Stimulated activated naive CD8-positive, alpha-beta T cell treated with anti-CD3 and anti-CD28 coated beads, Interleukin-15, amount 100 ng/mL, for 72 hours (primary cell): ENCODE data around the gene LAMA3.

Experiments used
- ATAC-seq: fragments of 150-1000 bp; cut with Tn5 transposase; 2 replicates; pipeline ENCODE4 v1.10.0; 2021; ENCODE audit warnings: mild to moderate bottlenecking, moderate library complexity
- DNase-seq, 2 donors: peaks; one replicate each; pipeline ENCODE4 v3.0.0; 2021 to 2022
- H3K27ac Mint-ChIP-seq, 2 donors: one replicate each; pipeline ENCODE4 v1.8.0; 2022; ENCODE audit warnings: mild to moderate bottlenecking in 2 of 2, mixed read lengths in 2 of 2, moderate library complexity in 2 of 2
- H3K27me3 Mint-ChIP-seq: one replicate; pipeline ENCODE4 v1.8.0; 2022; ENCODE audit warnings: mixed read lengths
- H3K4me1 Mint-ChIP-seq: one replicate; pipeline ENCODE4 v1.8.0; 2022; ENCODE audit warnings: mild to moderate bottlenecking, mixed read lengths
- H3K4me3 Mint-ChIP-seq, 2 donors: one replicate each; pipeline ENCODE4 v1.8.0; 2022; ENCODE audit warnings: mild to moderate bottlenecking in 2 of 2, mixed read lengths in 2 of 2, moderate library complexity in 1 of 2
- H3K9me3 Mint-ChIP-seq, 2 donors: one replicate each; pipeline ENCODE4 v1.8.0; 2022; ENCODE audit warnings: mixed read lengths in 2 of 2

LAMA3 gene

DNA sequence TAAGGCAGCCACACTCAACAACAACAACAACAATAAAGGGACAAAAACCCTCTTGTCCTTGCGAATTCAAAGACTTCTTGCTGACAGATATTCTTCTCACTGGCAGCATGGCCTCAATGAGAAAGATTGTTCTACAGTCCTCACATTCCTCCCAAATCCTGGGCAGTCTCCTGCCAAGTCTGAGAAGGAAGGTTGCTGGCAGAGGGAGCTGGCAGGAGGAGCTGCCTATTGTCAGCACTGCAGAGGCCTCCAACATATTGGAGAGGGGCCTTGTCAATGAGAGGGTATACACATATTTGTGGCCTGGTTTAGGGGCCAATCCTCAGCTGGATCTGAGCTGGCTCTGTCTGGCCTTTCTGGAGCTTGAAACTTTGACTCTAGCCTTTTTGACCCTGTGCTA, 63.5 kb downstream of the LAMA3 start:
- H3K27ac Mint-ChIP-seq, result no peak overlapping the region
- no peaks in the 10 kb centered on the region for H3K9me3 Mint-ChIP-seq
- no peaks in the 10 kb centered on the region for H3K4me1 Mint-ChIP-seq
- no peaks in the 10 kb centered on the region for H3K27me3 Mint-ChIP-seq
- DNase-seq, result no peak
- ATAC-seq, result no peak
- H3K4me3 Mint-ChIP-seq, result no peak overlapping the region

DNA sequence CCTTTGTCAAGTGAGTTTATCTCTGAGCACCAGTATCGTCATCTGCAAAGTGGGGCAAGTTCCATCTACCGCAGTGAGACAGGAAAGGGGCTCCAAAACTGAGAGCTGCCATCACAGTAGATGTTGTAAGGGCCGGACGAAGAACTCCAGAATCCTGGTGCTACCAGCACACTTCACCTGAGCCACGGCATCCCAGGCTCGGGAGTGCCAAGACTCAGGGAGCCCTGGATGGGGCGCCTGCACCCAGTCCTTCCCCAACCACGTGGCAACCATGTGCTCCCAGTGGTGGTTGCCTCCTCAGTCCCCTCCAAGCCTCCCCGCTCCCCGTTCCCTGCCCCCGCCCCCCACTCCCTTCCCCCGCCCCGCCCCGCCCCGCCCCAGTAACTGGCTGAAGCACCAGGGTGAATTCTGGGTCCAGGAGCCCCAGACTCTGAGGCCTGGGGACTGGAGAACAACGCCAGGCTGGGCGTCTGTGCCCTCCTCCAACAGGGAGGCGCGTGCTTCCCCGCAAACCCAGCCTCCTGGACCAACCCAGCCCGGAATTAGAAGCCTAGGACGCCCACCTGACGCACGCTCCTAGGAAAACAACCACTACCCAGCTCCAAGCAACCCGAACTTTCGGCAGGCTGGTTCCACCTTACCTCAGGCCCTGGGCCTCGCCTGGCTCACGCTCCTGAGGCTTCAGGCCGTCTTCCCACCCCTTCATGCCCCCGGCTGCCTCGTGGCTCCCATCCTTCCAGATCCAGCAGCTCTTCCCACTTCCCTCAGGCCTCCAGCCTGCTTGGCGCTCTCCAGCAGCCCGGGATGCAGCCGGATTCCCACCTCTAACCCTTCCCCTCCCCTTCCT, 67.6 kb downstream of the LAMA3 start:
- no peak overlapping the region for H3K27ac Mint-ChIP-seq
- DNase-seq (no peak), ATAC-seq (no peak)
- H3K27me3 Mint-ChIP-seq, result no peaks in the 10 kb centered on the region
- no peak overlapping the region for H3K4me3 Mint-ChIP-seq
- H3K4me1 Mint-ChIP-seq, result no peaks in the 10 kb centered on the region
- H3K9me3 Mint-ChIP-seq, result no peaks in the 10 kb centered on the region

DNA sequence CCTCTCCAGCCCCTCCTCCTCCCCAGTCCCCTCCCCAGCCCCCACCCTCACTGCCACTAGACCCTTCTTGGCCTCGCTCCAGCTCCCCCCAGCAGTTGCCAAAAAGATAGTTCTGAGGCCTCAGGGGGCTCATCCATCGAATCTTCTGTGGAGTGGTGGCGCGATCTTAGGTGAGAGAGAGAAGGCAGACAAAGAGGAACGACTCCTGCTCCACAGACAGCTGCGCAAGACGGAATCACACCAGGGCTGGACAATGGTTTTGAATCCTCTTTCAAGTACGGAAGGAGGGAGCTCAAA, 68.1 kb downstream of the LAMA3 start:
- H3K4me3 Mint-ChIP-seq, result no peak overlapping the region
- H3K27me3 Mint-ChIP-seq, result no peaks in the 10 kb centered on the region
- no peaks in the 10 kb centered on the region for H3K9me3 Mint-ChIP-seq
- H3K4me1 Mint-ChIP-seq, result no peaks in the 10 kb centered on the region
- ATAC-seq, result no peak
- H3K27ac Mint-ChIP-seq, result no peak overlapping the region
- DNase-seq, result no peak

DNA sequence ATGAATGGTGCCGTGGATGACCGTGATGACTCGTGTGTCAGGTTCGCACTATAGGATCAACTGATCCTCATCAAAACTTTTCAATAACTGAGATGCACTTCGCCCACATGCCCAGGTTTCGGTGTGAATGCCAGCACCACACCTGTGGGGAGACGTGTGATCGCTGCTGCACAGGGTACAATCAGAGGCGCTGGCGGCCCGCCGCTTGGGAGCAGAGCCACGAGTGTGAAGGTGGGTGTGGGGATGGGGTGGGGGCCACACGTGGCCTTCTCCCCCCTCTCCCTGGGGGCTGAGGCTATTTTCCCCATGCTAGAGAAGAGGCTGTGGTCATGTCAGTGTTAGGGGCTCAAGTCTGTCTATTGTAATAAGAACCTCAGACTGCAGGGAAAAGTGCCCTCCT, 69.0 kb downstream of the LAMA3 start:
- DNase-seq (no peak), ATAC-seq (no peak)
- Mint-ChIP-seq H3K4me3 (no peak overlapping the region), H3K27ac (no peak overlapping the region), H3K4me1 (no peaks in the 10 kb centered on the region), H3K27me3 (no peaks in the 10 kb centered on the region), H3K9me3 (no peaks in the 10 kb centered on the region)

DNA sequence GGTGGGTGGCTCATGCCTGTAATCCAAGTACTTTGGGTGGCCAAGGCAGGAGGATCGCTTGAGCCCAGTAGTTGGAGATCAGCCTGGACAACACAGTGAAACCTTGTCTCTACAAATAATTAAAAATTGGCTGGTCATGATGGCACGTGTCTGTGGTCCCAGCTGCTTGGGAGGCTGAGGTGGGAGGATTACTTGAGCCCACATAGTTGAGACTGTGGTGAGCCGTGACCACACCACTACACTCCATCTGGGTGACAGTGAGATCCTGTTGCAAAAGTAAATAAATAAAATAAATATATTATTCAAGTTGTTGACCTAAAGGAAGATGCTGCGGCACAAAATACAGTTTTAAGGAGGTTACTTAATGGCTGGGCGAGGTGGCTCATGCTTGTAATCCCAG, 72.7 kb downstream of the LAMA3 start:
- DNase-seq, result no peak
- no peaks in the 10 kb centered on the region for H3K4me1 Mint-ChIP-seq
- no peak overlapping the region for H3K4me3 Mint-ChIP-seq
- no peak overlapping the region for H3K27ac Mint-ChIP-seq
- H3K9me3 Mint-ChIP-seq, result no peaks in the 10 kb centered on the region
- no peaks in the 10 kb centered on the region for H3K27me3 Mint-ChIP-seq
- no peak for ATAC-seq

DNA sequence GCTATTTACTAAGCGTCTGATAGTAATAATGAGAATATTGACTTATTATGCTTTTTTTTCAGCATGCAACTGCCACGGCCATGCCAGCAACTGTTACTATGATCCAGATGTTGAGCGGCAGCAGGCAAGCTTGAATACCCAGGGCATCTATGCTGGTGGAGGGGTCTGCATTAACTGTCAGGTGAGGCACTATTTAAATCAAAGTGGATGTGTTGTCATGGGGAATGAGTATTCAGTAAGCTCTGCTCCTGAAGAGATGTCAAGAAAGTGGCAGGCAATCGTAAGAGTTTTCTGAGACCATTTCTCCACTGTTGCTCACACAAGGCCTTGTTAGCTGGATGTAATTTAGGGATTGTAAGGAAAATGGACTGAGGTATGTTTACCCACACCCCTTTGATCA, 74.1 kb downstream of the LAMA3 start:
- DNase-seq (no peak), ATAC-seq (no peak)
- Mint-ChIP-seq H3K27me3 (no peaks in the 10 kb centered on the region), H3K27ac (no peak overlapping the region), H3K4me1 (no peaks in the 10 kb centered on the region), H3K9me3 (peaks cover 0 to 1% of the 10 kb centered on the region in 2 donors), H3K4me3 (no peak overlapping the region)

DNA sequence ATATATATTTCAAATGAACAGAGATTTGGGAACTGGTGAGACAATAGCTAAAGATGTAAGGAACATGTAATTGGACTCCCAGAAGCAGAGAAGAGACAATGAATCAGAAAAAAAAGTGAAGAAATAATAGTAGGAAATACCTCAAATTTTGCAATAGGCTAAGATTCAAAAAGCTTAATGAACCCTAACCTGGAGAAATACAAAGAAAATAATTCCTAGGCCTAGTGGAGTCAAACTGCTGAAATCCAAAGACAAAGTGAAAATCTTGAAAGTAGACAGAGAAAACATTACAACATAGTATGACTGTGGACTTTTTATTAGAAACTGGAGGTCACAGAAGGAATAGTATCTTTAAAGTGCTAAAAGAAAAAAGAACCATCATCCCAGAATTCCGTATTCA, 76.7 kb downstream of the LAMA3 start:
- H3K27me3 Mint-ChIP-seq, result no peaks in the 10 kb centered on the region

DNA sequence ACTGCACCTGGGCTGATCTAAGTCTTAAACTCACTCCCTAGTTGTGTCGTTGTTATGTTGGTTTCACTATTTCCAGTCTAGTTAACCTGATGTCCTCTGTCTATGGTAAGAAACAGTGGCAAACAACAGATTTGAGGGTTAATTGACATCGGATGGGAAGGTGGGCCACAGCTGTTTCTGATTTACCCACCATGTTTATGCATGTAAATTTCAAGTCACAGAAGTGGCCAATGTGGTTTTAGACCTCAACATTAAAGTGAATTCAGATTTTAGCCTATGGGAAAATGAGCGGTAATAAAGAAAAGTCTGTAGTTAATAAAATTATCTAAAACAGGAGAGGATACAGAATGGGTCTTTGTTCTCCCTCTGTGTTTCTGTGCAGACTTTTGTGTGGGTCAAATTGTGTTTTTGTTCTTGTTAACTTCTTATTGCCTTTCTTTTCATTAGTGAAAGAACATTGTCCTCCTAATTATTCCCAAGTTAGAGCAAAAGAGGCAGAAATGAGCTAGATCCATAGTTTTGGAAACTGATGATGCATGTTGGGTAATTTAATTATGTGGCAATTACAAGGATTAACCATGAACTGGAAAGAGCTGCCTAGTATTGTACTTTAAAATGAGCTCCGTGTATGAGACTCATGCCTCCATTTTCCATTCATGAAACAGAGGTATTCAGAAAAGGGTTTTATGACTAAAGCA, 83.2 kb downstream of the LAMA3 start:
- no peak for DNase-seq
- ATAC-seq, result no peak
- no peak overlapping the region for H3K4me3 Mint-ChIP-seq
- no peak overlapping the region for H3K27ac Mint-ChIP-seq
- H3K27me3 Mint-ChIP-seq, result no peaks in the 10 kb centered on the region
- H3K4me1 Mint-ChIP-seq, result no peaks in the 10 kb centered on the region
- H3K9me3 Mint-ChIP-seq, result peaks cover 0 to 8% of the 10 kb centered on the region in 2 donors

More for the DNA sequence above, 76.7 kb downstream of the LAMA3 start:
- Mint-ChIP-seq H3K4me1 (no peaks in the 10 kb centered on the region), H3K4me3 (no peak overlapping the region), H3K9me3 (peaks cover 0 to 8% of the 10 kb centered on the region in 2 donors), H3K27ac (no peak overlapping the region)
- DNase-seq, result no peak
- no peak for ATAC-seq

DNA sequence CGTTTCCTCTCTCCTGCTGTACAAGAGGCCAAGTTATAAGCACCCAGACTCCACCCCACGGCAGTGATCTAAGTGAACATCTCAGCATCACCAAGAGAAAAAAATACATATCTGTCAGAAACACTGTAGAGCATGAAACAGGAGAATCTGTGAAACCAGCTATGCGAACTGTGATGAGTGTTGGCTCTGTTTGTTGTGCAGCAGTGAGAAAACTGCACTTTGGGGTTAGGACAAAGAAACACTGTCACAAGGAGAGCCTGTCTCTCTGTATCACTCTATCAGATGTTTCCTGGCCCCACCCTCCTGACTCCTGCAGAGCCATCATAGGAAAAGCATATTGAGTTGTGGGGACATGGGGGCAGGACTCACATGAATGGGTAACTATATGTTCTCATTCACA, 87.1 kb downstream of the LAMA3 start:
- no peak overlapping the region for H3K27ac Mint-ChIP-seq
- ATAC-seq, result no peak
- H3K4me1 Mint-ChIP-seq, result no peaks in the 10 kb centered on the region
- no peak overlapping the region for H3K4me3 Mint-ChIP-seq
- no peaks in the 10 kb centered on the region for H3K9me3 Mint-ChIP-seq
- DNase-seq, result no peak
- H3K27me3 Mint-ChIP-seq, result peaks cover 8% of the 10 kb centered on the region

DNA sequence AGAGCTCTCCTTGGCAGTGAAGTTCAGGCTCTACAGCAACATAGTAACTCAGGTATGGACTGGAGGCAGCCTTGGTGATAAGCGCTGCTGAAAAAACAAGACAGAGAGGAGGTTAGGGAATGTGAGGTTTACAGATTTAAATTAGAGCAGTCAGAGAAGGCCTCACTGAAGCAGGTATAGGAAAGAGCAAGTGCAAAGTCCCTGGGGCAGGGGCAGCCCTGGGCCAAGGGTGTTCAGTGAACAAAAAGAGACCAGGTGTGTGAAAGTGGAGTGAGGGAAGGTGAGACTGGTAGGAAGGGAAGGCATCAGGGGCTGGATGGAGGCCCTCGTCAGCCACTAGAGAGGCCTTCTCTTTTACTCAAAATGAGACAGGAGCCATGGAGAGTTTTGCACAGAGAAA, 89.6 kb downstream of the LAMA3 start:
- Mint-ChIP-seq H3K27me3 (peaks cover 8% of the 10 kb centered on the region), H3K4me1 (no peaks in the 10 kb centered on the region)

DNA sequence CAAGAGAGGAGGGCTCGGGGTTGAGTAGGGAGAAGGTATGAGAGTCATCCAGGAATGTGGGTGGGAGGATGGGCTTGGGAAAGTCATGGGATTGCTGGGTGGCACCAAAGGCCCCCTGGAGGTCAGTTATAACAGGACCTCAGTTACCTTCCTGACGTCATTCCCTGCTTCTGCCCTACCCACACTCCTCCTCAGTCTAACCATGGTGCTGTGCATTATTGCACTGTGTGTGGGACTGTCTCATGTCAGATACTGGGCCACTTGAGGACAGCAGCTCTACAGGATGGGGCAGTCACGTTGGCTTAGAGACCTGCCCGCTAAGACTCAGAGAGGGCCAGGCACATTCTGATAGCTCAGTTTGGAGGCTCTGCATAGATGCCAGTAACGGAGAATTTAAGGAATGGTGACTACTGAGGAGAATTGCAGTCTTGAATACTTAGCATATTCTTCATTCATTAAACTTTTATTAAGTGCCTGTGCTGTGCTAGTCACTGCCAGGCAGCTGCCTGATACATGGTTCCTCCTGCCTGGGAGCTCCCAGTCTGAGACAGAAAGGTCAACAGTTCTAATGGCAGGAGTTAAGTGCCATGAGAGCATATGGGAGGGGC, 90.5 kb downstream of the LAMA3 start:
- H3K27ac Mint-ChIP-seq, result no peak overlapping the region
- DNase-seq (no peak), ATAC-seq (no peak)
- H3K27me3 Mint-ChIP-seq, result peaks cover 8% of the 10 kb centered on the region
- H3K4me1 Mint-ChIP-seq, result no peaks in the 10 kb centered on the region
- H3K9me3 Mint-ChIP-seq, result no peaks in the 10 kb centered on the region
- H3K4me3 Mint-ChIP-seq, result no peak overlapping the region

More for the DNA sequence above, 89.6 kb downstream of the LAMA3 start:
- DNase-seq (no peak), ATAC-seq (no peak)
- no peak overlapping the region for H3K27ac Mint-ChIP-seq
- no peaks in the 10 kb centered on the region for H3K9me3 Mint-ChIP-seq
- H3K4me3 Mint-ChIP-seq, result no peak overlapping the region

DNA sequence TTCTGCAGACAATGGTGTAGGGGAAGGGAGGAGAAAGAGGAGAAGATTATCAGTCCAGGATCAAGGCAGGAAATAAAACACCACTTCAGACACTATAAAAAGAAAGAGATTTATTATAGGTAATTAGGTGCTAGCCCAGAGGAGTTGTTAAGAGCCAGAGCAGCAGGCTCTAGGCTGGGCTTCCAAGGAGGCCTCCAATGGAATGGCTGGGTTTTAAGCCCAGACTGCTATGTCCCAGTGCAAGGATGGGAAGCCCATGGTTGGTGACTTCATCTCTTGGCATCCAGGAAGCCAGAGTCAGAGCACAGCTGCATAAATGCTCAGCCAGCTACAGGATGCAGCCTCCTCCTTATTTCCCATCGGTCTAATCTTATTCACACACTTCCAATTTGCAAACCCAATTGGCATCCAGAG, 95.6 kb downstream of the LAMA3 start:
- H3K9me3 Mint-ChIP-seq, result peaks cover 6 to 15% of the 10 kb centered on the region in 2 donors
- H3K27ac Mint-ChIP-seq, result no peak overlapping the region
- no peaks in the 10 kb centered on the region for H3K4me1 Mint-ChIP-seq
- DNase-seq (no peak), ATAC-seq (no peak)
- H3K4me3 Mint-ChIP-seq, result no peak overlapping the region
- peaks cover 4% of the 10 kb centered on the region for H3K27me3 Mint-ChIP-seq

DNA sequence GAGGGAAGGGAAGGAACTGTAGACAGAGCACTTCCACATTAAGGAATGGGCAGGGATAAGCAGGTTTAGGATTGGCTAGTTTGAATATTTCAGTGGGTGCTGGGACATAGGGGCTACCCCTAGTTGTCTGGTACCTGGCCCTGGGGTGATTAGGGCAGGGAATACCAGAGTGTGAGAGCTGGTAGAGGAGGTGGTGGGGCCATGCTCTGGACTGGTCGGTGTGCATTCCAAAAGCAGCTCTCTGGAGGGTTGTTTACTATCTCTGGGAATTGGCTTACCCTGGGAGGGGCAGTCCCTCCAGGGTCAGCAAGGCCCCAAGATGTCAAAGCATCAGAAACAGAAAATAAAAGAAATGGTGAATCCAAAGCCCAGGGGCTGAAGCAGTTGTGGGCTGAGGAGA, 103.8 kb downstream of the LAMA3 start:
- DNase-seq, result no peak
- Mint-ChIP-seq H3K4me3 (no peak overlapping the region), H3K27me3 (peaks cover 9% of the 10 kb centered on the region), H3K4me1 (peaks cover 14% of the 10 kb centered on the region), H3K9me3 (no peaks in the 10 kb centered on the region), H3K27ac (peak overlapping the region in 1 of 2 donors; percentile 24)
- no peak for ATAC-seq

DNA sequence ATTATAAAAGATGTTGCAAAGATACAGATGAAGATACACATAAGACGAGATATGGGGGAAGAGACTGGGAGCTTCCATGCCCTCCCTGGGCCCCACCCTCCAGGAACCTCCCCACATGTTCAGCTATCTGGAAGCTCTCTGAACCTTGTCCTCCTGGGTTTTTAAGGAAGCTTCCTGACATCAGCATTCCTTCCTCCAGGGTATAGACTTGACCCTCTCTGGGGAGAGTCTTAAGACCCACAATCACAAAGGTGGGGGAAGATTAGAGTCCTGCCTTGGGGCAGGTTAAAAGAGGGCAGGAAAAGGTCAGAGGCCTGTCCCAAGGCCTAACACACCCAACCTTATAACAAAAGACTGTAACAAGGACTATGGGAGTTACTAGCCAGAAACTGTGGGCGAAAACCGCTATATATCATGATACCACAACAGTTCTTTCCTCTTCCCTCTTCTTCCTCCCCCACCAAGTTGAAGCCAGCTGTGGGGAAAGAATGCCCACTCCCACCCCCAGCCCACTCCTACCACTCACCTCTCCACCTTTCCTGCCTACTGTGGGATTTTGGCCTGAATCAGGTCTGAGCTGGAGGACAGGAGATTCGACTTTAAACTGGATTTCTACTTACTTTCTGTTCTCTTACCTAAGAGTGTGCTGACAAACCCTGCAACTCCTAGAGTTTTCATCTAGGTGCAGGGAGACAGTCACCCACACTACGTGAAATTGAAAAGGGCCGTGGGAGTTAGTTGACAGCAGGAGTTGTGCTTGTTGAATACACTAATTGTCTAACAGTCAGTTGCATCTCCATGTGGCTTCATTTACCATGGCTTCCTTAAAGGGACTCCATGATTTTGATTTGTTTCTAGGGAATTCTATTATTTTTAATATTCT, 105.0 kb downstream of the LAMA3 start:
- peaks cover 13% of the 10 kb centered on the region for H3K27me3 Mint-ChIP-seq
- H3K27ac Mint-ChIP-seq, result no peak overlapping the region
- peaks cover 14% of the 10 kb centered on the region for H3K4me1 Mint-ChIP-seq
- H3K4me3 Mint-ChIP-seq, result no peak overlapping the region
- no peak for DNase-seq
- no peak for ATAC-seq
- H3K9me3 Mint-ChIP-seq, result no peaks in the 10 kb centered on the region

DNA sequence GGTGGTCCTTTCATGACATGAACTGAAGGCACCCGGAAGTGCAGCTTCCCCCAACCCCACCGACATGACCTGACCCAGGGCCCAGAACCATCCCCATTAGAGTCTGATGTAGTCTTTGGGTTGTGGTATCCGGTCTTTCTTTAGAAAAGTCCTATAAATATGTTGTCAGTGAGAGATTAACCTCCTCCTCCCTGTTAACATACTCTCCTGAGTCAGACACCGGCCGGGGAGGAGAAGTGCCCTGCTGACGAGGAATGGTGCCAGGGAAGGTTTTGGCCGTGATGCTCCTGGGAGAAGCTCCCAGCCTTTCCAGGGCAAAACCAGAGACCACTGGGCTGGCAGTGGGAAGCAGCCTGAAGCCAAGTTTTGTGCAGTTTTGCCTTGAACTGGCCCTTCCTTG, 109.0 kb downstream of the LAMA3 start:
- DNase-seq, result no peak
- H3K4me3 Mint-ChIP-seq, result no peak overlapping the region
- peak overlapping the region in 1 of 2 donors; percentile 75 for H3K27ac Mint-ChIP-seq
- H3K27me3 Mint-ChIP-seq, result peaks cover 5% of the 10 kb centered on the region
- peaks cover 6% of the 10 kb centered on the region for H3K4me1 Mint-ChIP-seq
- ATAC-seq, result no peak
- H3K9me3 Mint-ChIP-seq, result no peaks in the 10 kb centered on the region
